Stimulated activated CD4-positive, alpha-beta T cell treated with anti-CD3 and anti-CD28 coated beads, Interleukin-15, amount 100 ng/mL, for 24 hours (primary cell): ENCODE measurements around the gene LAMA2.

Source experiments
- DNase-seq: peaks from one replicate; pipeline ENCODE4 v3.0.0-alpha.2; 2020

LAMA2 gene

GRCh38 chr6:129233458-129234134 is 350.7 kb downstream of the LAMA2 start:
- no peak for DNase-seq

DNA sequence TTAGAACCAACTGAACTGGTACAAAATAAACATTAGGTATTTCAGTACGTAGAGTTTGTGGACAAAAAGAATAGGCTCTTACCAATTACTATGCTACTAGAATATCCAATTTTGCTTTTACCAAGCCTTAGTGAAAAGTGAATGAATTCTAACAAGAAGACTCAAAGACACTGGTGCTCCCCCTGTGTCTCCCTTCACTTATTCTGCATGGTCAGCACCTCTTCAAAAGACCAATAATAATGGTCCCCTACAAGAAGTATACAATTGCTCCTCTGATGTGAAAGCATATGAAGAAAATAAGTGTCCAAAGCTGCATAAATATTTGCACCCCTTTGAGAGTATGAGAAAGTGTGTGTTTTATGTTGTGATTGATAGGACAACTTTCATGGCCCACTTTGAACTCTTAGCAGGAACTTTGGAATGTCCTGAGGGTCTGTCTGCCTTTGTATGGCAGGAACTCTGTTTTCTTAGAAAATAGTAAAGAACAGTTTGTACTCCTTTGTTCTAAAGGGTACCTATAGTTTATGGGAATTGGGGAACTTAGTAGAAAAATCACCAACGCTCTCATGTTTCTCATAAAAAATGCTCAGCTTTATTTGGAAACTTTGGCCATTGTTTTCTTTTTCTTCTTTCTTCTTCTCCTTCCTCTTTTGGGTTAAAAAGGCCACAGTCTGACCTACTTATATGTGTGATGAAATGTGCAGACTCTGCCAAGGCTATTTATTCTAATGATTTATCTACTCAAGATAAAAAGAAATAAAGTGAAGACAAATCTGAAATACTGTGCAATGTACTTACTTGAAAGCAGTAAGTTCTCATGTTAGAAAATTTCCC is 352.4 kb downstream of the LAMA2 start:
- no peak for DNase-seq

DNA sequence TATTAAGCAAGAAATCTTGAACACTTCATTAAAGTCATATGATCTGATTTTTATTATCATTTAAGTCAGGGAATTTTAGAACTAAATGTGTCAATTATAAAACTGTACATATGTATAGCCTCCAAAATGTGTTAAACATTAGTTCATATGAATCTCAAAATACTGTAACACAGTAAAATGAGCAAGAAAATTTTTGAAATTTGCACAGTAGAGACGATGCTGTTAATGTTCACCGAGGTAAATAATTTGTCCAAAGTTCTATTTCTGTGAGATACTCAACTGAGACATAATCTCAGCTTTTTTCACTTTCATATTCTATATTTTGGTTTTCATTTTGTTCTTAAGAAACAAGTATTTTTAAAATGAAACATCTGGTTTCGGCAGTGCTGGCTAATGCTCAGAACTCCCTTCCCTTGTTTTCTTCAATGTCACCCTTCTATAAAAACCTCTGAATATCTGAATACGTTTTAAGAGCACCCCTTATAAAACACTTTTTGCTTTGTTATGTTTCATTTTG is 353.1 kb downstream of the LAMA2 start:
- DNase-seq, result no peak

DNA sequence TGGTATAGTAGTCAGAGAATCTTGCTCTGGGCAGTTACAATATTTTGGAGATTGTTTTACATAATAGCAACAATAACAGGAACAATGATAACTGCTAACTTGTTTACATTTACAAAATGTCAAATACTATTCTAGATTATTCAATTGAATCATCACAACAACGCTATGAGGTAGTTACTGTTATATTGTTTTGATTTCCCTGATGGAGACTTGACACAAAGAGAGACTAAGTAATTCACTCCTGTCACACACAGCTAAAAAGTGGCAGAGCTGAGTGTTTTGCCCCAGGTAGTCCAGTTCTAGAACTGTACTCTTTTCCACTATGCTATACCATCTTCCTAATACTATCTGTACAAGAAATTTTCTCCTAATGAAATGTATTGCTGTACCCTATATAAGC is 356.1 kb downstream of the LAMA2 start:
- DNase-seq, result no peak

- no peak for DNase-seq
Measured at GRCh38 chr6:129239825-129240491, 357.0 kb downstream of the LAMA2 start.

DNA sequence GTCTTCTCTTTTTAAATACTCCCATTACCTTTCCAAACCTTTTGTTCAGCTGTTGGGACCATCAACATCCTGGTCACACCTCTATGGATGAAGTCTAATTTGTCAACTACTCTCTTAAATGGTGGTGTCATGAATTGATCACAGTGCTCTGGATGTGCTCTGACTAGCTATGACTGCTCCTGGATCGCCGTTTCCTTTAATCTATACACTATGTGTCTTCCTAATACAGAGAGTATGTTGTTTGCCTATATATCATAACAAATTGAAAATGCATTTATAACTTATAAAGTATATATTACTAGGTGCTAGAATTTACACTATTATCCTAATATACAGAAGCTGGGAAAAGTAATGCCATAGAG is 357.5 kb downstream of the LAMA2 start:
- DNase-seq, result no peak

DNA sequence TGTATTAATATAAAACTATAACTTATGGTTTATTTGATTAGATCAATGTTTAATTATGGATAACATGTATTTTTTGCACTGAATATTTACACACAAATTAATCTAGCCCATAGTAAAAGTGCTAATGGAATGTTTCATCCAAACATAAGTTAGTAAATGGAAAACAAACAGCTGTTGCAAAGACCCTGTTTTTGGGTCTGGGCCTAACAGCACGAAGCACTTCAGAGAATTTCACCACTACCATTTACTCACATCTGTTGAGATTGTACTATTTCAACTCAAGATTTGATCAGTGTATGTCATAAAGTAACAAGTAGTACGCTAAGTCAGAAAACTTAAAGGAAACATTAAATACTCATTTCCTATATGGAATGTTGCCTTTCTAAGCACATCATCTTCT is 359.6 kb downstream of the LAMA2 start:
- no peak for DNase-seq

- no peak for DNase-seq
Measured at GRCh38 chr6:129243377-129243776, 360.4 kb downstream of the LAMA2 start.

DNA sequence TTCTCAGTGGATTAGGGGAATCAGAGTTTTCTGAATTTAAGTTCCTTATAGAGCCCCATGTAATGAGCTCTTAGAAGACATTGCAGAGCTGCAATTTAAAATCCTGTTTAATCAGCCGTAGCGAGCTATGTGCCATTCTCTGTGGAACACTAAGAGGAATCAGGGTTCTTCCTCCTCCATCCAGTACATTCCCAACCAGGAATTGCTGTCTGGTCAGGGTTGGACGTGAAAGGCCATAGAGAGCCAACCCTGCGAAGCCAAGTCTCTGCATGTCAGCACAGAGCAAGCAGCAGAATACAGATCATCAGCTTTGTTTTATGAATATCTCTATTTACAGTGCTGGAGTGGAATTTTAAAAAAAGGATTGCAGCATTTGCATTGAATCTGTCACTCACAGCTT is 366.0 kb downstream of the LAMA2 start:
- no peak for DNase-seq

- DNase-seq, result peak; percentile 64
Measured at GRCh38 chr6:129251669-129252376, 368.9 kb downstream of the LAMA2 start.

DNA sequence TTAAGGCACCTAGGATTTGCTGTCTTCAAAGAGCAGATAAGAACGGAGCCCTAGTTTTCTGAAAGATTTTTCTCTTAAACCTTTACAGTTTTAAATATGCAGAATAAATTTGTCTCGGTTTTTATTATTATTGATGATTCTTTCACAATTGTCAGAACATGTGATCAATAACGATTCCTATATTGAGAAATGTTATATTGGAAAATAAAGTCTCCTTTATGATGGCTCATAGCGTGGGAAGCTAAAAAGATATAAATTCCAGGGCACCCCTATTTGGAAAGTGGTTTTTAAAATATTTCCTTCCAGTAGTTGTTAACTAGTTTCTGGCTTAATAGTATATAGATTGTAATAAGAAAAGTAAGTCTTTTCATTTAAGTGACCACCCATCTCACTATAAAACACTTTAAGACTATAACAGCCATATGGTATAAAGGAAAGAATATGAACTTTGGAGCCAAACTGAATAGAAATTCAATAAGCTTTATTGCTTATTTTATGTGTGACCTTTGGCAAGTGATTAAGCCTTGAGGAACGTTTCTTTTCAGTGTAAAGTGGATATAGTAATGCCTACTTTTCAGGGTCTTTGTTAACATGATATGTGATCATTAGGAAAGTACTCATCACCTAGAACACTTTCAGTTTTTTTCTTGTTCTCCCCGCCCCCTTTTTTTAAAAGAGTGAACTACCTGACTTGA is 369.6 kb downstream of the LAMA2 start:
- DNase-seq, result no peak

- DNase-seq, result no peak
Measured at GRCh38 chr6:129253242-129253641, 370.3 kb downstream of the LAMA2 start.

- peak; percentile 16 for DNase-seq
Measured at GRCh38 chr6:129253727-129254126, 370.8 kb downstream of the LAMA2 start.

- no peak for DNase-seq
Measured at GRCh38 chr6:129257196-129257595, 374.3 kb downstream of the LAMA2 start.

- no peak for DNase-seq
Measured at GRCh38 chr6:129262661-129263060, 379.7 kb downstream of the LAMA2 start.

DNA sequence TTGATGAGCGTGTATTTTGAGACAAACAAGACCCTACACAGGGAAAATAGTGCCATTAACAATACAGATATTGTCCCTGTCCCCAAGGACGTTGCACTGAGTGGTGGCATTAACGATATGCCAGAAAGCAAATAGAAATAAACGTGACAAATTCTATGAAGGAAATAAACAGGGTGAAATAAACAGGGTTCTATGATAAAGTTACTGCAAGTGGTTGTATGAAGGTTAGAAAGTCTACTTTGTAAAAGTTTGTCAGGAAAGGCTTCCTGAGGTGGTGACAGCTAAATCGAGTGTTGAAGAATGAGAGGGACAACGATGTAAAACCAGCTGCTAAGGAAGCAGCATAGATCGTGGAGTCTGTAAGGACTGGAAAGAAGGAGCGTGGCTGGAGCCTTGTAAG is 380.2 kb downstream of the LAMA2 start:
- no peak for DNase-seq

DNA sequence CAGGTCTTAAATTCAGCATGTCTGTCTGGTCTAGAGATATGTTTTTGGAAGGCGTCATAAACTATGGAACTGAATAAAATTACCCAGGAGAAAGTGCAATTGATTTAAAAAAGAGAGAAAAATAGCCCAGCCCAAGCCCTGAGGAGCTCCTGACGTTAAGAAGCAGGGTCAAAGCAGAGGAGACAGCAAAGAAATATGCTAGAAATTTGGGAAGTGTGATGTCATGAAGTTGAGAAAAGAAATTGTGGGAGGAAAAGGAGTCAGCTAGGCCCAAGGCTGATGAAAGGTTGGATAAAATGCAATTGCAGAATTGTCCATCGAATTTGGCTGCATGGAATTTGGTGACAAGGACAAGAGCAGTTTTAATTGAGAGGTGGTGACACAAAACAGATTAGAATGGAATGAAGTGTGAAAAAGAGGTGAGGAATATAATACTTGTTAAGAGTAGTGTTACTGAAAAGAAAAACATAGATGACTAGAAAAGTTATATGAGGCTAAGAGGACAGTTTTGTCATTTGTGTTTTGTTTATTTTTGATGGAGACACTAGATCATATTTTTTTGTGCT is 381.6 kb downstream of the LAMA2 start:
- no peak for DNase-seq

DNA sequence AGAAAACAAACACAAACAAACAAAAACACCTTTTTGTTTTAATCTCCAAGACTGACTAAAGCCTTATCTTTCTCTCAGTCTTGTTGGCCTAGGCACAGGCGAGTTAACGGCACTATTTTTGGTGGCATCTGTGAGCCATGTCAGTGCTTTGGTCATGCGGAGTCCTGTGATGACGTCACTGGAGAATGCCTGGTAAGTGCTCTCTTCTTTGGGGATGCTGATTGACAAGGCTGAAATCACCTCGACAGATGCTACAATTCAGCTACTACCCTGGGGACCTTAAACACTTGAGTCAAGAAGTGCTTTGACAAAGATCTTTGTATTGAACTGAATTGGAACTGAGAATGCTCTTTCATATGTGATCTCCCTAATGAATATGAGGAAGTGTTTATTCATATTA is 384.1 kb downstream of the LAMA2 start:
- no peak for DNase-seq

DNA sequence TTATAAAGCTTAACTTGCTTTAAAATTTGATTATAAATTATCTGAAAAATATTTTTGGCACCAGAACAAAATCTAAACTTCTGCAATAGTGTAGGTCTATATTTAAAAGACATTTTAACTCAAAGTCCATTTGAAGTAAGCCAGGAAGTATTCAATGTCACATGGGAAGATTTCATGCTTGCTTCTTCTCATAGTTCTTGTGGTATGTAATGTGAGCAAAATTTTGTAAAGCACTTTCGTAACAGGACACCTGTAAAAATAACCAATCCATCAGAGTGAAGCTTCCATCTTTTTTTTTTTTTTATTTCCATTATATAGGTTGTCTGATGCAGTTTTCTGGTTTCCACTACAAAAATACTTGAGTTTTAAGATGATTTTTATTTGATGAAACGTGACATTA is 386.1 kb downstream of the LAMA2 start:
- no peak for DNase-seq

GRCh38 chr6:129269891-129270290 is 387.0 kb downstream of the LAMA2 start:
- no peak for DNase-seq

GRCh38 chr6:129270450-129270849 is 387.5 kb downstream of the LAMA2 start:
- DNase-seq, result no peak

DNA sequence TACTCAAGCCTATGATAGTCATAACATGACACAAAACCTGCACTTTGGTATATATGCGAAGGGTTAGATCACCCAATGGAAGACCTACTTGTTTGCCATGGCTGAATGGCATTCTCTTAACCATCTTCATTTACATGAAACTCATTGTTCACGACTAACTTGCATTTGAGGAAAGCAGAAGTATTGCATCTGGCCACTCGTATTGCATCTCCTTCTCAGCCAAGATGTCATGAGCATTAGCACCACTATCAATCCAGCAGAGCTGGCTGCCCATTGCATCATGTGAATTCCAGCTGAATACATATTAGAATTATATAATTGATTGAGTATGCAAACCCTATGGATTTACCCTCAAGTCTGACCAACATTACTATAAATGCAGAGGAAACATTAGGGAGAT is 390.2 kb downstream of the LAMA2 start:
- no peak for DNase-seq
